COLO668 (cell line): Measurements from ENCODE around the gene ACSF2.

ENCODE experiments used
- DNase-seq: peaks from one replicate; lab custom pipeline; 2025; ENCODE audit not compliant: unreplicated experiment; lab: John Stamatoyannopoulos, UW

The ACSF2 gene

DNA sequence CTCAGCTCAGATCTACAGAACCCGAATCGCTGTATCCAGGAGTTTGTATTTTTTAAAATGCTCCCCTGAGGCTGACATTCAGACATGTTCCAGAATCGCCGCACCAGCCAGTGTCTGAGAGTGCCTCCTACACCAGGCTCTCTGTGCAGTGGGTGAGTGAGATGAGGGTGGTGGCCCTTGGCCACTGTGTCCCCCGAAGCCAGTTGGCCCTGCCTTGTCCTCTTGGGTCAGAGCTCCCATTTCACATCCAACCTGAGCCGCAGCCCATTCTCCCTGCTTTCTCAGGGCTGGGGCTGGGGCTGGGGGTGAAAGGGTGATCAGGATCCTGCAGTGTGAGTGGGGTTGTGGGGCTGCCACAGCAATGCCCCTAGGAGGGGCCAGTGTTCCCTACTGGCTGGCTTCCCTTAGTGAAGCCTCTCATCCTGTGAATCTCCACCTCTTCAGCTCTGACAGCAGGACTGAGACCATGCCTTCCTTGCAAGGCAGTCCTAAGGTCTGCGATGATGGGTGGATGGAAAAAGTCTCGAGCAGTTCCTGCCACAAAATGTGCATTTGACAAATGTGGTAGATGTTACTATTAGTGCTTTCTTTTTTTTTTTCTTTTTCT, 69.3 kb downstream of the ACSF2 start:
- no peak for DNase-seq

DNA sequence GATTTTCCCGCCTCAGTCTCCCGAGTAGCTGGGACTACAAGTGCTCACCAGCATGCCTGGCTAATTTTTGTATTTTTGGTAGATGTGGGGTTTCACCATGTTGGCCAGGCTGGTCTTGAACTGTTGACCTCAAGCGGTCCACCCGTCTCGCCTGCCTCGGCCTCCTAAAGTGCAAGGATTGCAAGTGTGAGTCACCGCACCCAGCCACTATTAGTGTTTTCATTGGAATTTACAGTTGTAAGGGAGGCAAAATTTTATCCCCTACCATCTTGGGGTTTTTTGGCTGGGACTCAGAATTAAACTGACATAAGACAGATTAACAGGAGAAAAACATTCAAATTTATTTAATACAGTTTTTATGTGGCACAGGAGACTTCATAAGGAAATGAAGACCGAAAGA, 69.9 kb downstream of the ACSF2 start:
- no peak for DNase-seq

DNA sequence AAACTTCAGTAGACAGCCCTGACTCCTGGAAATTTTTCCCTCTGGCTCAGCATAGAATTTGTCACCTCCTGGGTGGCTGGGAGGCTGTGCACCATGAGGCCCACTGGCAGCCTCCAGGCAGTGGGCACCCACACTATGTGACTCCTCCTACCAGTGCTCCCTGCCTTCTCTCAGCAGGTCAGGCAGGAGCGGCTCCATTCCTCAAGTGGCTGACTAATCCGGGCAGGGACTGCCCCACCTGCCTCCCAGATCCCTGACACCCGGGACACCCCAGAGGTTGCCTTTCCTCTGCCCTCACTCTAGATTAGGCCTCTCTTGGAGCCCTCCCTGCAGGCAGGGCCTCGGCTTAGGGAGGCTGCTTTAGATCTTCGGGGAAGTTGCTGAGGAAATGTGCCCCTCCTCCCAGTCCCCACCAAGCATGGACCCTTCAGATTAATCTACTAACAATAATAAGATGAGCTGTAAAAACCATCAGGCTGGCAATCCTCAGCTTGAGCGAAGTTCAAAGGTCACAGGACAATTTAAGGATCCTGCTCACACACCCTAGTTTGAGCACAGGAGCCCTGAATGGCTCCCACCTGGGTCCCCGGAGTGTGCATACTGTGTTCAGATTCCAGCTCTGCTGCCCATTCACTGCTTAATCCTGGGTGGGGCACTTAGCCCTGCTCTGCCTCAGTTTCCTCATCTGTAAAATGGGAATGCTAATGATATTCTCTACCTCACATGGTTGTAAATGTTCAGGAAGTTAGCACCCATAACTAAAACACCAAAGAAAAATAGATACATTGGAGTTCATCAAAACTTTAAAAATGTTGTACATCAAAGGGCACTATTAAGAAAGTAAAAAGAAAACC, 72.2 kb downstream of the ACSF2 start:
- DNase-seq, result no peak

DNA sequence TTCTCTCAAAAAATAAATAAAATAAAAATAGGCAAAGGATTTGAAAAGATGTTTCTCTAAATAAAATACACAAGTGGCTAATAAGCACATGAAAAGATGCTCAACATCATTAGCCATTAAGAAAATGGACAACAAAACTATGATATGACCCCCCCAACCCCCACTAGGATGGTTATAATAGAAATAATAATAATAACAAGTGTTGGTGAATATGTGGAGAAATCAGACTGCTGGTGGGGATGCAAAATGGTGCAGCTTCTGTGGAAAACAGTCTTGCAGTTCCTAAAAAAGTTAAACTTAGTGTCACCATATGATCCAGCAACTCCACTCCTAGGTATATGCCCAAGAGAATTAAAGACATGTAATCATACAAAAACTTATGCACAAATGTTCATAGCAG, 73.3 kb downstream of the ACSF2 start:
- DNase-seq, result no peak

DNA sequence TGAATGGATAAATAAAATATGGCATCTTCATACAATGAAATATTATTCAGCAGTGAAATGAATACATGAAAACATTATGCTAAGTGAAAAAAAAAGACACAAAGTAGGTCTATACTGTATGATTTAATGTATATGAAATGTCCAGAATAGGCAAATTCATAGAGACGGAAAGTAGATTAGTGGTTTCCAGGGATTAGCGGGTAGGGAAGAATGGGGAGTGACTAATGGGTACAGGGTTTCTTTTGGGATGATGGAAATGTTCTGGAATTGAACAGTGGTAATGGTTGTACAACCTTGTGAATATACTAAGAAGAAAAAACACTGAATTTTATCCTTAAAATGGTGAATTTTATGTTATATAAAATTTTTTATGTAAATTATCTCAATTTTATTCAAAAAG, 73.7 kb downstream of the ACSF2 start:
- no peak for DNase-seq

DNA sequence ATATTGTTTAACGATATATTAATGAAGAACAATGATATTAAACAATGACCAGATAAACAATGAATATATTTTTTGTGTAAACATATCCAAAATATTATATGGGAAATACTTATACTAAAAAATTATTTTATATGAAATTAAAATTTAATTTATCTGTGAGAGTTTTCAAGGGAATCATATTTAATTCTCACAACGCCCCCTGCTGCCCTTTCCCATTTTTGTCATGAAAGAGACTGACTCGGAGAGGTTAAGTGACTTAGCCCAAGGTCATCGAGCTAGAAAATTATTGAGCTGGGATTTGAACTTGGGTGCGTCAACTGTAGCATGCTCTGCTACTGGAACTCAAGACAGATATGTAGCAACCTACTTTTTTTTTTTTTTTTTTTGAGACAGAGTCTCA, 75.0 kb downstream of the ACSF2 start:
- DNase-seq, result peak; percentile 8

DNA sequence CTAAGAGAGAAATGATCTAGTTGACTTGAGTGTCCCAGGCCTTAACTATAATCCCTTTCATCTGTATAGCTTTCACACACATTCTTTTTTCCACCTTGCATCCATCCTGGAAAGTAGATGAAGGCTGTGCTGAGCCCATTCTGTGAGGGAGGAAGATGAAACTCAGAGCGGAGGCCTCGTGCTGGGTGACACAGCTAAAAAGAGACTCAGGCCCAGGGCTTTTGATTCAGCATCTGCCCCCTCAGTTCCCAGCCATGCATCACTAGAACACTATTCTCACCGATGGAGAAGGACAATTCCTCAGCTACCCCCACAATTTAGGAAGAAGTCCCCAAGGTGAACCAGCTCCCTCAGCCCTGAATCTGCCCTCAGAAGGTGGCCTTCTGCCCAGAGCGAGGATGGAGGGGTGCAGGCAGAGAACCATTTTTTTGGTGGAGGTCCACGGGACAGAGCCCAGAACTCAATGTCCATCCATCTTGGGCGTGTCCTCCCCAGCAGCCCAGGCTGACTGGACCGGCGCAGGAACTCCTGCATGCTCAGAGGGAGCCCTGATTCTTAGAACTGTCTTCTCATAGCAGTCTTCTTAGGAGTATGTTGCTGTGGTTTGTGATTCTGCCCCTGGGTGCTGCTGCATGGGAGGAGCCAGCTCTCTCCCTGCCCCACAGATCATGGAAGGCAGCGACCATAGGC, 76.4 kb downstream of the ACSF2 start:
- DNase-seq, result no peak

DNA sequence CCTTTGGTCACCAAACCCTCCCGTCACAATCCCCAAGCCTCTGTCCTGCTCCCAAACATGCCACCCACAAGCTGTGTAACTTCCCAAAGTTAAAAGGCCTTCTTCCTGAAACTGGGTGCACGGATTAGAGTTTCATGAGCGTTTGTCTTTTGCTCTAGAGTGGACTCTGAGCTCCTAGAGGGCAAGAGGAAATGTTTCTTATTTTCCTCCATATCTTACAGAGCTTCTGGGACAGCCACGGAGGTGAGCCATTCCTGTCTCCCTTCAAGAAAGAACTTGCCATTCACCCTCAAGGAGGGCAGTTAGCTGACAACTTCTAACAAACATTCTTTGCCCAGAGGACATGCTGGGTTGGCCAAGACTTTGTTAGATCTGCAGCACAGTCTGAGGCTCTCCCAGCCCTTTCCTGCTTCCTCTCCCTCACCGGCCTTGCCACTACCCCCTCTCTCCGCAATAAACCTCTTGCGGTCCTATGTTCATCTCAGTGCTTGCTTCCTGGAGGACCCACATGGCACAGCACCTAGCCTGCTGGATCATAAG, 79.6 kb downstream of the ACSF2 start:
- DNase-seq, result no peak

DNA sequence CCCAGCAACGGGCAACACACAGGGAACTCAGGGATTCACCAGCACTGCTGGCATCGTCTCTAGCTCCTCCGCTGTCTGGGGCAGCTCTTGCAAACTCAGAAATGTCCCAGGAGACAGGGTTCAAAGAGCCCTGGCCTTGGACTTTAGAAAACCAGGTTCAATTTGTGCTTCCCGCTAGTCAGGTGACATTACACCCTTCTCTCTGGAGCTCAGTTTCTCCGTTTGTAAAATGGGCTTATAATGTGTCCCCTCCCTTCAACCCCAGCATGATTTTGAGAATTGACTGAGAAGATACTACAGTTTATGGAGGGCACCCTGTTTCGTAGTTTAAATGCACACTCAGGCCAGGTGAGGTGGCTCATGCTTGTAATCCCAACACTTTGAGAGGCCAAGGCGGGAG, 80.3 kb downstream of the ACSF2 start:
- DNase-seq, result no peak

DNA sequence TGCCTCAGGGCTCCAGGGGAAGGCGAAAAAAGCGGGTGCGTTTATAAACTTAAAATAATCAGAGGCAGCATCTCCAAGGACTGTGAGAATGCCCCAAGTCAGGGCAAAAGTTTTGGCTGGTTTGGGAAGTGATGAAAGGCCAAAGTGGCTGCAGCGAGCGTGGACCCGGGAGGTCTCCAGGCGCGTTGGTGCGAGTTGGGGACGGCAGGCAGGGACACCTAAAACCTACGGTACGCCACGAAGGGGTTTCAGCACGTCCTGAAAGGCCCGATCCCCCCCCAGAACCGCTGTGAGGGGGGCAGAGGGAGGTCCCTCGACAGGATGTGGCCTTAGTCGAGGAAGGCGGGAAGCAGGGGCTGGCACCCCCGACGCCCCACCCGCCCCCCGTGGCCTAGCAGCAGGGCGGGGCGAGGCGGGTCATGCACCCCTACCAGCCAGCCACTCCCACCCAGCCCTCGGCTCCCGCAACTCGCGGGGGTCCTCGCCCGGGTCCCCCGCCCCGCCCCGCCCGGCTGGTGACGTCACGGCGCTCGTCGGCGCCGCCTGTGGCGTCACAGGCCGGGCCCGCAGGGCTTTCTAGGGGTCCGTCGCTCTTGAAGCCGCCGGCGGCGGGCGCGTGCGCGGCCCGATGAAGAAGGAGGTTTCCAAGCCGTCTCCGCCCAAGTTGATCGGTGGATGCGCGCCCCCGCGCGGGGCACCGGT, 82.0 kb downstream of the ACSF2 start, which contains the start of gene MYCBPAP:
MYCBPAP (plus strand) TSS at position 569 of the 702 bp plus-strand sequence. CDS start 236 bp downstream, outside the sequence.
- DNase-seq, result peak; percentile 66

DNA sequence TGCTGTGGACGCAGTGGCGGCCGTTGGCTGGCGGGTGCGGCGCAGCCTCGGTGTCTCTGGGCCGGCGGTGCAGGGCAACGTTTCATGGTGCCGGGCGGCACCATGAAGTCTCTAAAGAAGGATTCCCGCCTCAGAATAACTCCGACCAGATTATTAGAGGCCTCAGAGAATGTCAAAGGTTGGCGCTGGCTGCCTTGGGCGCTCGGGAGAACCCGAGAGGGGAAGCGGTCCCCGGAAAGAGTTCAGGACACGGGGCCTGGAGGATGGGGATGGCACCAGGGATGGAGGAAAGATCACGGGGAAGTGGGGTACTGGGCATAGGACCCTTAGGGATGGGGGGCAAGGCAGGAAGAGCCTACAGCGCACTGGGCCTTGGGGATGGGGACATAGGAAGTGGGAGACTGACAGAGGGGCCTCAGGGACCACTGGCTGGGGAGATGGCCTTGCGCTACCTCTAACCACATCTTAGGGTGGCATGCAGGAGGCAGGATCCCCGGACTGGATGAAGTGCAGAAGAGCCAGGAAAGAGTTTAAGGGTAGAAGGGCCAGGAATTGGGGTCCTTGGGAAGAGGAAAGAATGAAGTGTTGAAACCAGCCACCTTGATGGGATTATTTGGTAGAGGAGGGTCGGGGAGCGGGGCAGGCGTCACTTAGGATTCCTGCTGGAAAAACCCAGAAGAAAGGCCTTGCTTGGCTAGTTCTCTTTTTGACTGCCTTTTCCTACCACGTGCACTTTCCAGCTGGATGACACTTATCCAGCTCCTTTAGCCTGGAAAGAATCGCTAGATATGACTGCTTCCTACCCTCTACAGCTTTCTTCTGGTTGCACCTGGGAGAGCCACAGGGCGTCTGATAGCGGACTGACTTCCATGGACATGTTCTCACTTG, 82.8 kb downstream of the ACSF2 start:
- no peak for DNase-seq

DNA sequence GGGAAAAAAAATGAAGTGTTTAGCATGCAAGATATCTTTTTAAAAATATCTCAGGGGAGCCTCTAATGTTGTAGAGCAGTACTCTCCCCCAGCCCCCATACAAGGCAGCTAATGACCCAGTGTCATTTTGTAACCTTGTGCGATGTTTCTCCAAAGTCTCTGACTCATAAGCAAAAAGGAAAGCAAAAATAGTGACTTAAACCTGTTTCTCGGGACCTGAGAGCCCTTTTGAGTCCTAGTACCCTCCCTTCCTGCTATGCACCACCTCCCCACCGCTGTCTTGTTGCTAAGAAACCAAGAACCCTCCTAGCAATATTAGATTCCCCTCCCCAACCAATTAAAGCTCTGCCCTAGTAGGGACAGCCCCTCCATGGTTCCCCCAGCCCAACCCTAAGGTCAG, 85.0 kb downstream of the ACSF2 start:
- no peak for DNase-seq

DNA sequence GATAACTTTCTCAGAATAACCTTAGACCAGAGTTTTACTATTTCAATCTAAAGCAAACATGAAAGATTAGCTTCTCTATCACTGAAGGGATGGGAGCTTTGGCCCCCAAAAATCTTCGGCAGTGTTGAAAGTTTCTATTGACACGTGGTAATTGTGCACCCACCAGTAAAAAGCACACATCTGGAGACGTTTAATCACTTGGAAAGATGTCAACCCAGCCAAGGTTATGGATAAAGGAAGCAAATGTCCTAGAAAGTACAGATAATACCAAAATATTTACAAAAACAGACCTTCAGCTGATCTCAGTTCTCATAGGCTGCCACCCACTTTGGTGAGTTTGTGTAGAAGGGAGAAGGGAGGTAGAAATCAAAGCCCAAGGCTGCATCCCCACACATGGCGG, 87.5 kb downstream of the ACSF2 start:
- no peak for DNase-seq

DNA sequence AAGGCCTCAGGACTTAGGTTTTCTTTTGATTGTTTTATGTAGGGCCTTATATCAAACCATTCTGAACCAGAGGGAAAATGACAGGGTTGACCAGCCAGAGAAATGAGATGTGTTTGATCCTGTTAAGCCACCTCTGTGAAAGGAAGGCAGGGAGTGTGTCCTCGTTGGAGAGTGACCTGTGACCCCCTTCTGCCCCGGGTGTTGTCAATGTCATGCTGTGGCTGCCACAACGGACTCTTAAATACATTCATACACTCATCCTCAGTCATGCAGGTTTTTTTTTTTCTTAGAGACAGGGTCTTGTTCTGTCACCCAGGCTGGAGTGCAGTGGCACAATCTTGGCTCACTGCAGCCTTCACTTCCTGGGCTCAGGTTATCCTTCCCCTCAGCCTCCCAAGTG, 88.4 kb downstream of the ACSF2 start:
- DNase-seq, result no peak

DNA sequence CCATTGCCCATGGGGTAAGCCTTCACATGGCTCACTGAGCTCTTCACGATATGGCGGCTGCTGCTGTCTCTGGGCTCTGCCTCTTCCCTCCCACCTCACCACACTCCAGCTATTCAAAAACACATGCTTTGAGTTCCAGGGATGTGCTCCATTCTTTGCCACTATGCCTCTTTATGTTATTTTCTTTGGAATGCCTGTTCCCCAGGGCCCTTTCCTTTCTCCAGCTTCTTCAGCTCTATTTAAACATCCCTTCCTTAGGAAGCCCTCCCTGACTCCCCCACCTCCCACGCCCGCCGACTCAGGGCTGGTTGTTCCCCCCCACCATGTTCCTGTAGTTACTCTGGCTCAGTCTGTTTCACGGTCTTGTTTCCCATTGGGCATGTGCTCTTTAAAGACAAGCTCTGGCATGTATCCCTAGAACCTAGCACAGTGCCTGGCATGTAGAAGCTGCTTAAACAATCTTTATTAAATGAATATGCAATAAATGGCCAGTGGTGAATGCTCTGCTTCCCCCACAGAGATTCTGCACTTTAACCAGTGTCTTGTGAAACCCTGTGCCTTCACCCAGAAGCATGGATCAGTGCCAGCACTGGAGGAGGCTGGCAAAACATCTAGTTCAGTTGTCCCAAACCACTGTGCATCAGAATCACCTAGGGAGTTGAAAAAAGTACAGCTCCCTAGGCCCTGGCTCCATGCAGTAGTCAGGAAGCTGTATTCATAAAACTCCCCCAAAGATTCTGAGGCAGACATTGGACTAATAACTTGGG, 89.1 kb downstream of the ACSF2 start:
- DNase-seq, result no peak

DNA sequence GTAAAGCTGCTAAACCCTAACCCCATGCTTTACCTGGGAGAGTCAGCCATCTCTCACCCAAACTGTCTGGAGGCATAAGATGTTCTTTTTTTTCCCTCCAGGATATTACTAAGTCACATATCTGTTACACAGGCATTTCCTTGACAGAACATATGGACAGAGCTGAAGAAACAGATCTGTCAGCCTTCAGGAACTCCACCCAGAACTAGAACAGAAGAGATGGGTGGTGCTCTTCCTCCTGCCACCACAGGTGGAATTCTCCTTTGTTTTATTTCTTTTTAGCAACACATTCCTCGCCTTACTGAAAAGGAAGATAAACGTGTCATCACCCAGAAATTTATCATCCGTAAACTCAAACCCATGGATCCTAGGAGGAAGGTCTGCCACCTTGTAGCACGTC, 91.0 kb downstream of the ACSF2 start:
- DNase-seq, result no peak

DNA sequence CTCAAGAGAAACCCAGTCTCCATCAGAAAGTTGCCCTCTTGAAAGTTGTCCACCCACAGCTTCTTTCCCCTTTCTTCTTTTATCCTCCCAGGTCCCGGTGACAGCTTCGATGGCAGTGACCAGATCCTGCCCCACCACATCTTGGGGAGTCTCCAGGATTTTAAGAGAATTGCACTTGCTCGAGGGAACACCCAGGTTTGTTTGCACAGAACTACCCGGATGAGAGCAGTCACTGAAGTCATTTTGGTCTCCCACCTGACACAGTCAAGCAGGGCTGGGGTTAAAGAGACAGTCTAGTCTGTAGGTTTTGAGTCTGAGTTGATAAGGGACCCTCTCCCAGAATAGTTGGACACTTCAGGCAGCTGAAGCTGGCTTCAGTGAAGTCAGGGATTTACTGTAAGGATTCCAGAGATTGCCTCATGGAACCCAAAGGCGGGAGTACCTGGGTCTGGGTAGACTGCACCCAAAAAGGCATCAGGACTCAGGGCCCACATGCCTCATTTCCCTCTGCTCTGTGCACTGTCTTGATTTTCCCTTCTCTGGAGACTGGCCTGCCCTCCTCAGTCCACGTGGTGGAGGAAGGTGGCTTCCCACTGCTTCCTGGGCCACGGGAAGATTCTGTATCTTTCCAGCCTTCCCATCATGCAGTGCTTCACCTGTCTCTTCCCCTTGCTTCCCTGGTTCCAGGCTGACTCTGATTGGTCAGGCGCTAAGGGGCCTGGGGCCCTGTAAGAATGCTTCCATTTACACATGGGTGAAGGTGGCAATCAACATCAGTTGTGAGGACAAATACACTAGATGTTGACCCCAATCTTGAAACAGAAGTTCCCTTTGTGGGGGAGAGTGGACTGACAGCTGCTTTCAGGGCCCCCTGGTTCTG, 91.7 kb downstream of the ACSF2 start:
- DNase-seq, result no peak

DNA sequence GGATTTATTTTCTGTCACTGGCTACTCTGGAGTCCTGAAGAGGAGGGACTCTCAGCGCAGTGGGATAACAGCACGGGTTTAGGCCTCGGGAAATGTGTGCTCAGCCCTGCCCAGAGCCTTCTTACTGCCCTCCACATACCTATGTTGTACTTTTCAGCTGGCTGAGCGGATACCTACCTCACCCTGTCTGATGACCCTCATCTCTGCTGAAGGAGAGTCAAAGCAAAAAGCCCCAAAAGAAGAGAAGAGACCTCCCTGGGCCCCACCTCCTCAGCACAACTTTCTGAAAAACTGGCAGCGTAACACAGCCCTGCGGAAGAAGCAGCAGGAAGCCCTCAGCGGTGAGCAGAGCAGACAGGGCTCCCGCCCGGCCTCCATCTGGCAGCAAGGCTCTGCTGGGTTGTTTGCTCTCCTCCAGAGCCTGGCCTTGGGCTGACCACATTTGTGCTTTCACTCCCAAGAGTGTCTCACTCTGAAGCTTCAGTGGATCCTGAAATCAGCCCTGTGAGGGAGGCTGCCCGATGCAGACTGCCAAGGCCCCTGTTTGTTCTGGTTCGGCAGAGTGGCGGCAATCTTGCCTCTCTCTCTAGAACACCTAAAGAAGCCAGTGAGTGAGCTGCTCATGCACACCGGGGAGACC, 92.5 kb downstream of the ACSF2 start:
- no peak for DNase-seq
